Caki2 (cell line): ENCODE data around the gene RPEL1. TPM values are rescaled to one million over a fixed set of nuclear protein-coding genes. Genes with fewer than 3 reads are reported as not detected.
A peak's percentile ranks its signal among the peaks of the same experiment; 100 is the strongest.
"Not testable (repeated sequence)": the region's sequence is repeated elsewhere in the genome, so short reads cannot be mapped to it uniquely, and the experiment has no call there.

ENCODE experiments used
- DNase-seq: peaks from one replicate; pipeline ENCODE4 v3.0.0-alpha.2; 2015; ENCODE audit warnings: low read depth
- in situ Hi-C: cut with HindIII; loops from 2 replicates; pipeline ENCODE4 v1.10.0; 2016; ENCODE audit warnings: low sequenced_read_pairs, low pct_unique_long_range_greater_than_20kb, mixed read lengths
- total RNA-seq: library from RNA; depleted of rRNA; stranded (reverse); fragments of >200 nt; shearing (Covaris generic); gene quantifications from 2 replicates; pipeline ENCODE4 v1.2.3, GENCODE V29; 2014; ENCODE audit warnings: low replicate concordance; rRNA removed

RPEL1 gene
- not detected in 2 replicates for total RNA-seq

- DNase-seq, in situ Hi-C loops: not testable (repeated sequence)
These were observed at the start of gene RPEL1 for GRCh38 chr10:103245587-103245986. TSS of gene RPEL1 (plus strand) at chr10:103245887. CDS start at chr10:103245997, 110 bp downstream.

GRCh38 chr10:103196516-103196915, 49.2 kb upstream of the RPEL1 start:
- in situ Hi-C loops: no loop called here
- DNase-seq: no peak

- DNase-seq: peak; percentile 31
- in situ Hi-C loops: no loop called here
These were observed 48.5 kb upstream of the RPEL1 start for GRCh38 chr10:103197174-103197573.

GRCh38 chr10:103197903-103198302, 47.8 kb upstream of the RPEL1 start:
- in situ Hi-C loops: no loop called here

GRCh38 chr10:103198648-103199047, 47.0 kb upstream of the RPEL1 start:
- DNase-seq: no peak
- in situ Hi-C loops: no loop called here

More at GRCh38 chr10:103197903-103198302, 47.8 kb upstream of the RPEL1 start:
- no peak for DNase-seq

GRCh38 chr10:103199488-103199887, 46.2 kb upstream of the RPEL1 start:
- in situ Hi-C loops: no loop called here

GRCh38 chr10:103202319-103202718, 43.4 kb upstream of the RPEL1 start:
- no peak for DNase-seq
- in situ Hi-C loops: no loop called here

More at GRCh38 chr10:103199488-103199887, 46.2 kb upstream of the RPEL1 start:
- DNase-seq: no peak

- DNase-seq: no peak
- in situ Hi-C loops: no loop called here
These were observed 42.2 kb upstream of the RPEL1 start for GRCh38 chr10:103203466-103203865.

- in situ Hi-C loops: no loop called here
- DNase-seq: no peak
These were observed 41.1 kb upstream of the RPEL1 start for GRCh38 chr10:103204353-103205255.

GRCh38 chr10:103205401-103205800, 40.3 kb upstream of the RPEL1 start:
- DNase-seq, in situ Hi-C loops: not testable (repeated sequence)

- in situ Hi-C loops, DNase-seq: not testable (repeated sequence)
These were observed 39.0 kb upstream of the RPEL1 start for GRCh38 chr10:103206715-103207114.

GRCh38 chr10:103207141-103207540, 38.5 kb upstream of the RPEL1 start:
- in situ Hi-C loops: no loop called here
- DNase-seq: no peak

- DNase-seq, in situ Hi-C loops: not testable (repeated sequence)
These were observed 38.0 kb upstream of the RPEL1 start for GRCh38 chr10:103207643-103208042.

- DNase-seq, in situ Hi-C loops: not testable (repeated sequence)
These were observed 35.4 kb upstream of the RPEL1 start for GRCh38 chr10:103210262-103210661.

GRCh38 chr10:103215601-103216000, 30.1 kb upstream of the RPEL1 start:
- in situ Hi-C loops: no loop called here
- DNase-seq: no peak

GRCh38 chr10:103216362-103216761, 29.3 kb upstream of the RPEL1 start:
- not testable (repeated sequence) for DNase-seq

GRCh38 chr10:103224133-103224532, 21.6 kb upstream of the RPEL1 start:
- DNase-seq: no peak
- in situ Hi-C loops: no loop called here

More at GRCh38 chr10:103216362-103216761, 29.3 kb upstream of the RPEL1 start:
- in situ Hi-C loops: not testable (repeated sequence)

GRCh38 chr10:103224721-103225120, 21.0 kb upstream of the RPEL1 start:
- DNase-seq, in situ Hi-C loops: not testable (repeated sequence)

- in situ Hi-C loops: no loop called here
- DNase-seq: no peak
These were observed 19.7 kb upstream of the RPEL1 start for GRCh38 chr10:103225939-103226338.
